GM18867 (cell line): ENCODE results near the gene WNT9A.

ENCODE experiments used
- ATAC-seq: cut with Tn5 transposase; IDR thresholded peaks from one replicate; pipeline ENCODE4 v1.9.1; 2021; ENCODE audit warnings: mild to moderate bottlenecking, moderate library complexity; ENCODE audit not compliant: unreplicated experiment

WNT9A gene

DNA sequence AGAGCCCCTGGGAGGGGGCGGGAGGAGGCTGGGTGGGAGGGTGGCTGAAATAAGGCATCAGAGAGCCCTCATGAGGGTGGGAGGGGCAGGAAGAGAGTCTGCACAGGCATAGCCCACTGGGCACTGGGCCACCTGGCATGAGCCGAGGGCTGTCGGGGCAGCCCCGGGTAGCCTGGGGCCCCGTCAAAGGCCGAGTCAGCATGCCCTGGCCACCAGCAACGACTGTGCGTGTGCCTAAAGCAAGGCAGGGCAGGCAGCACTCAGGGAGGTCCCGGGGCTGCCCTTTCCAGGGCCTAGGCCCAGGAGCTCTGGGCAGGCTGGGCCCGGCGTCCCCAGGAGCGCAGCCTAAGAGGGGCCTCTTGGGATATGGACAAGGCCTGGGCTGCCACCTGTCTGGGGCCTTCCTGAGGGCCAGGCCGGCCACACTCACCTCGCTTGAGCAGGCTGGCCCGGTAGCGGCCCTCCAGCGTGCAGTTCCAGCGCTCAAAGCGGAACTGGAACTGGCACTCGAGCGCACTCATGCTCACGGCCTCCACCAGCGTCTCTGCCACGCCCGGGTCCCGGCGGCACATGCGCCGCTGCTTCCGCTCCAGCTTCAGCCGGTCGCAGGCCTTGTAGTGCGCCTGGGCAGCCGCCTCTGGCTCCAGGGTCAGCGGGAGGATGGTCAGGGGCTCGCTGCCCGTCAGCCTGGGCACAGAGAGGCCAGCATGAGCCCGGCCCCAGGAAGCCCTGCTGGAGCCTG is 22.7 kb downstream of the WNT9A start:
- no peak for ATAC-seq

DNA sequence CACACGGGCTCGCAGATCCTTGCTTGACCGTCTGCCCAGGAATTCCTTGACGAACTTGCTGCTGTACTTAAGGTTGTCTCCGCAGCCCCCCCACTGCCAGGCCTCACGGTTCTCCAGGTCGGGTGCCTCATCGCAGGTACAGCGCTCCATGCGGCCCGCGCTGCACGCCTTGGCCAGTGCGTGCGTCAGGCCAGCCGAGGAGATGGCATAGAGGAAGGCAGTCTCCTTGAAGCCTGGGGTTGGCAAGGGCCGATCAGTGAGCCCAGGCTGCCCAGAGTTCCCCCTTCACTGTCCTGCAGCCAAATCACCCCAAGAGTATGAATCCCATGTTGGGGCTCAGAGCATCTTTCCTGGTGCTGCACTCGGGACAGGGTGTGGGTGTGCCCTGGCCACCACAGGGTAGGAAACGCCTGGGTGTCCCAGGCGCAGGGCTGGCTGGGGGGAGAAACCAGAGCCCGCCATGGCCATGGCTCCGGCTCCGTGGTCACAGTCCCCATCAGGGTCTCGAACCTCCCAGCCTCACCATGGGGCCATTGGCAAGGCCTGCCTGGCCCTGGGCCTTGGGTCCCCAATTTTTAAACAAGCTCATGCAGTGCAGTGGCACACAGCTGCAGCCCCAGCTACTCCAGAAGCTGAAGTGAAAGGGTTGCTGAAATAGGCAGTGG is 23.4 kb downstream of the WNT9A start:
- ATAC-seq: no peak

GRCh38 chr1:227923353-227924167 is 24.2 kb downstream of the WNT9A start:
- no peak for ATAC-seq

- ATAC-seq: no peak
These were observed 25.0 kb downstream of the WNT9A start for GRCh38 chr1:227922501-227923352.

DNA sequence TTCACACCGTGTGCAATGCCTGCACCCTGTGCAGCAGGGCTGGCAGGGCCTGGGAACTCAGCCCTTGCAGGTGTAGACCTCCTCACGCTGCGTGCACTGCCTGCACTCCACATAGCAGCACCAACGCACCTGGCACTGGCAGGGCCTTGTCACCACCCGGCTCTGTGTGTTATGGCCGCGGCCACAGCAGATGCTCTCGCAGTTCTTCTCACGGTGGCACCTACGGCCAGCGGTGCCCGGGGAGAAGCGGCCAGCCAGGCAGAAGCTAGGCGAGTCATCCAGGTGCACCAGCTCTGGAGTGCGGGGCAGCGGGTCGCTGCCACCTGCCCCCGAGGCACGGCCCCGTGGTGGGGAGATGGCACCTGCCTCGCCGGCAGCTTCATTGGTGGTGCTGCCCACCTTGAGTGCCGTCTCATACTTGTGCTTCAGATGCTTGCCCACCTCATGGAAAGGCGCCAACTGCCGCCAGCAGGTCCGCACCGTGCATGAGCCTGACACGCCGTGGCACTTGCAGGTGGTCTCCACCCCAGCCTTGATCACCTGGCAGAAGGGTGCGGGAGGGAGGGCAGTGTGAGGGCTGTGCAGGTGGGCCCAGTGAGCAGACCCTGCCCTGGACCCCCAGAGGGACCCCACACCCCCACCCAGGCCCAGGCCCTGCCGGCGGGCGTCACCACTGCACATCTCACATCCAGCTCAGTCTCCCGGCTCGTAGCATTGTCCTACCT is 26.1 kb downstream of the WNT9A start:
- ATAC-seq: no peak

DNA sequence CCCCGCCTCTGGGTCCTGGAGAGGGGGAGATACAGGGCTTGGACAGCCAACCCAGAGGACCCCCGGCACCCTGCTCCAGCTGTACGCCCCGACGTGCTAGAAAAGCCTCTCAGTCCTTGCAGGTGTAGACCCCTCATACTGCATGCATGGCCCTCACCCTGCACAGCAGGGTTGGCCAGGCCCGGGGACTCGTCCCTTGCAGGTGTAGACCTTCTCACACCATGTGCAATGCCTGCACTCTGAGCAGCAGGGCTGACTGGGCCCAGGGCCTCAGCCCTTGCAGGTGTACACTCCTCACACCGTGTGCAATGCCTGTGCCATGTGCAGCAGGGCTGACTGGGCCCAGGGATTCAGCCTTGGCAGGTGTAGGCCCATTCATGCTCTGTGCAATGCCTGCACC is 26.8 kb downstream of the WNT9A start:
- ATAC-seq: no peak

DNA sequence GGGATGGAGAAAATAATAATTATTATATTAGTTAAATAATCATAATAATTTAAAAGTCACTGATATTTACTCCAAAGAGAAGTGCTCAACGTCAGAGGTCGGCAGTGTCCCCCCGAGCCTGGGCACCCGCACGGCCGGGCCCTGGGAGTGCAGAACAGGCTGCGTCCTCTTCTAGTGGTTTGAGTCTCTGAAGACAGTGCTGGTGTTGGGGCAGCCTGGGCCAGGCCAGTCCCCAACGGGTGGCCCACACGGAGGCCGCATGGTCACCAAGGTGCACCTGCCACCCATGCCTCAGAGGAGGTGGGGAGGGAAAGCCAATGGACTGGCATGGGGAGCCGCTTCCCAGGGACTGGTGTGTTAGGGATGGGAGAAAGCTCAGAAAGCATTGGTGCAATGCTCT is 27.3 kb downstream of the WNT9A start:
- no peak for ATAC-seq

DNA sequence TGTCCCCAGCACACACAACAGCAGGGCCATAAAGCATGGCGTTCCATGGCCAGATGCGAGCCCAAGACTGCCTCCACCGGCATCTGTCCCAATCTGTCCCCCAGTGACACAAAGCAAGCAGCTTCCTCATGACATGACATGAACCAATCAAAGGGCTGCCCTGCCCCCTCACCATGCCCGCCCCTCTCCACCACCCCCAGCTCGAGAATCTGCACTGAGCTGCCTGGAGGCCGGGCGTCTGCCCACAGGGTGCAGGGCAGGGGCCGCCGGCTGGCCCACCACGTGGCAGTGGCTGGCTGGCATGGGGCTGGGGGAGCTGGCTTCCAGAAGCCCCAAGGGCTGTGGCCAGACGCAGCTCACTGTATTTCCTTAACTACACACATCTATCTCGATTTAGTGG is 27.8 kb downstream of the WNT9A start:
- ATAC-seq: no peak

GRCh38 chr1:227918736-227919135 is 29.0 kb downstream of the WNT9A start:
- no peak for ATAC-seq

DNA sequence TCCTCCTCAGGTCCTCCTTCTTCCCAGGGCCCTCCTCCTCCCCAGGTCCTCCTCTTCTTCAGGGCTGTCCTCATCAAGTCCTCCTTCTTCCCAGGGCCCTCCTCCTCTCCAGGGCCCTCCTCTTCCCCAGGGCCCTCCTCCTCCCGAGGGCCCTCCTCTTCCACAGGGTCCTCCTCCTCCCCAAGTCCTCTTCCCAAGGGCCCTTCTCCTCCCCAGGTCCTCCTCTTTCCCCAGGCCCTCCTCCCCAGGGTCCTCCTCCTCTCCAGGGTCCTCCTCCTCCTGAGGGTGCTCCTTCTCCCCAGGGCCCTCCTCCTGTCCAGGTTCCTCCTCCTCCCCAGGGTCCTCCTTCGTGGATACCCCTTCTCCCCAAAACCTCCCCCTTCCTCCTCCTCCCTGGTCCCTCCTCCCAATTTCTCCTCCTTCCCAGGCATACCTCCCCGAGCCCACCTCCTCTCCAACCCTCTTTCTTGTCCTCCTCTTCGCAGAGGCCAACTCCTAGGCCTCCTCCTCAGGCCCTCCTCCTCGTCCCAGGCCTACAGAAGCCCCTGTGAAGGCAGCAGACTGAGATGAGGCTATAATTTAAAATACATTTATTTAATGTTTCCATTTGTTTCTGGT is 29.5 kb downstream of the WNT9A start:
- ATAC-seq: no peak

- no peak for ATAC-seq
These were observed 30.4 kb downstream of the WNT9A start for GRCh38 chr1:227917081-227917950.

DNA sequence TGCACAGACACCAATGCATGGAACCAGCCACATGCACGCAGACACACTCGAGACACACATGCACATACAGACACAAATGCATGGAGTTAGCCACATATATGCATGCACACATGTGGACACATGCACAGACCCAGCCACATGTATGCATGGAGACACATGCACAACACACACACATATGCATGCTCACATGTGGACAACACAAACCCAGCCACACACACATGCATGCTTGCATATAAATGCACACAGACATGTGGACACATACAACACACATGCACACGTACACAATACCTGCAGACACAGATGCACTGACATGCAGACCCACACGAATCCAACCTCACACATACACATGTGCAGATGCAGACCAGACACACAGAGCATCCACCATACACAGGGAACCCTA is 31.1 kb downstream of the WNT9A start:
- ATAC-seq: no peak

- no peak for ATAC-seq
These were observed 31.9 kb downstream of the WNT9A start for GRCh38 chr1:227915564-227916553.

GRCh38 chr1:227914801-227915563 is 32.8 kb downstream of the WNT9A start:
- ATAC-seq: no peak

DNA sequence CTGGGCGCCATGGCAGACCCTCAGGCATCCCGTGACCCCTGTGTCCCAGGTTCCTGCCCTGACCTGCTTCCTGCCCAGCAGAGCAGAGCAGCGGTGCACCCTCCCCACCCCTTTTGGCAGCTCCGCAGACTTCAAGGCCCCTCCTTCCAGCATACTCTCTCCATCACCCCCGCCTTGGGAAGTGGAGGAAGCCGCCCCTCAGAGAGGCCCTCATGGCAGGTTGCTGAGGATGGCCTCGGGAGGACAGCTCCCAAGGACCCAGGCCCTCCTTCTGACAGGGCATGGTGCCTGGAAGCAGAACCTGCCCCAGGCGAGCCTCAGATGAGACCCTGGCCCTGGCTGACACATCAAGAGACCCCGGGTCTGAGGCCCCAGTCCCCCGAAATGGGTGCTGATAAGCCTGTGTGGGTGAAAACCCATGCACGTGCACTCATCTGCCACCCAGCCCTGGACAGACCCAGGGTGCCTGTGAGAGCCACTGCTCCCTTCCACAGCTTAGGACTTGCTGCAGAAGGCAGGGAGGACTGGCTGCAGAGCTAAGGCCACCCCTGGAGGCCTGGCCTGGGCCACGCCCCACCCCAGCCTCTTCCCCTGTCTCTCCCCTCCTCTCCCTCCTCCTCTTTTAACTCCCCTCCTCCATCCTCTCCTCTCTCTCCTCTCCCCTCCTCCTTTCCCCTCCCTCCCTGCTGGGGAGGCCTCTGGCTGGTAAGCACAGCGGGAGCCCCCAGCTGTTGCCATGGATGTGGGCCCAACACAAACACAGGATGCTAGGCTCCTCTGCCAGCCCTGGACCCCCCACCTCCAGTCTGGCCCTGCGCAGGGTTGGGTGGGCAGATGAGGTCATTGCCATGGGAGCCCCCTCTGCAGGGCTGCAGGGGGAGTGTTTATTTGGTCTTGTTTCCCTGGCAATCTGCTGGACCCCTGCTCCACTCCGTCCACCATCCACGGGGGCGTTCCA is 33.7 kb downstream of the WNT9A start:
- no peak for ATAC-seq

DNA sequence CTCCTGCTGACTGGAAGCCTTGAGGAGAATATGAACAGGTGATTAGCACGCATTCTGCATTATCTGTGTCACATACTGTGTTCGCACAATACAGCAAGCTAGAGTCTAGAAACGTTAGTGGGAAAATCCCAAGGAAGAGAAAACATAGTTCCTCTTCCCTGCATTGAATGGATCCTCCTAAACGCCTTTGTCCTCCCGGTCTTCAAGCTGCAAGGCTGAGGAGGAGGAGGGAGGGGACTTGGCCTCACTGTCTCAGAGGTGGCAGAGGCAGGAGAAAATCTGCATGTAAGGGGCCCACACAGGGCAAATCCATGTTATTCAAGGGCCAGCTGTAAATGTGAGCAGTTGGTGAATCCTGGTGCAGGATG is 34.4 kb downstream of the WNT9A start:
- ATAC-seq: no peak
